Neural progenitor cell (in vitro differentiated cells): ENCODE data around the gene SCML1. TPM values are rescaled to one million over a fixed set of nuclear protein-coding genes. Genes with fewer than 3 reads are reported as not detected.
A peak's percentile ranks its signal among the peaks of the same experiment; 100 is the strongest.
"Not testable (repeated sequence)": the region's sequence is repeated elsewhere in the genome, so short reads cannot be mapped to it uniquely, and the experiment has no call there.

Experiments
- DNase-seq: peaks from one replicate; pipeline ENCODE4 v3.0.0-alpha.2; 2016; ENCODE audit warnings: low spot score
- H2AFZ ChIP-seq: fragments of 200-600 bp; sonication (generic); replicated peaks from 2 replicates; pipeline ENCODE4 v1.6.1; 2016; ENCODE audit warnings: antibody characterized with exemption
- H3F3A ChIP-seq: fragments of 200-600 bp; sonication (generic); 2 replicates; pipeline ENCODE4 v1.6.1; 2016; ENCODE audit warnings: antibody characterized with exemption, low read depth
- H3K27ac ChIP-seq: fragments of 200-600 bp; sonication (generic); 2 replicates; pipeline ENCODE4 v1.5.1; 2016; ENCODE audit warnings: mild to moderate bottlenecking
- H3K27me3 ChIP-seq: fragments of 200-600 bp; sonication (generic); 2 replicates; pipeline ENCODE4 v1.6.1; 2016; ENCODE audit warnings: mild to moderate bottlenecking, moderate library complexity
- H3K36me3 ChIP-seq: fragments of 200-600 bp; sonication (generic); 2 replicates; pipeline ENCODE4 v1.5.1; 2016
- H3K4me1 ChIP-seq: fragments of 200-600 bp; sonication (generic); 2 replicates; pipeline ENCODE4 v1.6.1; 2016; ENCODE audit warnings: mixed run types
- H3K4me2 ChIP-seq: fragments of 200-600 bp; sonication (generic); 2 replicates; pipeline ENCODE4 v1.6.1; 2016
- H3K4me3 ChIP-seq: fragments of 200-600 bp; sonication (generic); 2 replicates; pipeline ENCODE4 v1.5.1; 2016
- H3K79me2 ChIP-seq: fragments of 200-600 bp; sonication (generic); 2 replicates; pipeline ENCODE4 v1.6.1; 2016; ENCODE audit warnings: low read depth
- H3K9ac ChIP-seq: fragments of 200-600 bp; sonication (generic); 2 replicates; pipeline ENCODE4 v1.6.1; 2016
- H3K9me3 ChIP-seq: fragments of 200-600 bp; sonication (generic); 2 replicates; pipeline ENCODE4 v1.5.1; 2016; ENCODE audit warnings: low read depth
- H4K20me1 ChIP-seq: fragments of 200-600 bp; sonication (generic); 2 replicates; pipeline ENCODE4 v1.6.1; 2016; ENCODE audit warnings: low read depth
- H3K27ac Mint-ChIP-seq: 3 replicates; pipeline ENCODE4 v1.8.0; 2021; ENCODE audit warnings: mixed read lengths
- H3K27me3 Mint-ChIP-seq: 2 replicates; pipeline ENCODE4 v1.8.0; 2022; ENCODE audit warnings: low read depth, mild to moderate bottlenecking, inconsistent platforms, moderate library complexity, mixed read lengths; ENCODE audit not compliant: insufficient read depth
- H3K36me3 Mint-ChIP-seq: 3 replicates; pipeline ENCODE4 v1.8.0; 2021; ENCODE audit warnings: mixed read lengths
- H3K4me1 Mint-ChIP-seq: 3 replicates; pipeline ENCODE4 v1.8.0; 2021; ENCODE audit warnings: mixed read lengths
- H3K4me3 Mint-ChIP-seq: 3 replicates; pipeline ENCODE4 v1.8.0; 2021; ENCODE audit warnings: mild to moderate bottlenecking, moderate library complexity, mixed read lengths
- H3K9me3 Mint-ChIP-seq: 3 replicates; pipeline ENCODE4 v1.8.0; 2020; ENCODE audit warnings: mixed read lengths
- CTCF ChIP-seq: fragments of 200-600 bp; sonication (generic); IDR thresholded peaks from 2 replicates; pipeline ENCODE4 v1.5.1; 2017; ENCODE audit warnings: antibody characterized with exemption, mild to moderate bottlenecking
- EZH2 ChIP-seq: fragments of 200-600 bp; sonication (generic); IDR thresholded peaks from 2 replicates; pipeline ENCODE4 v1.6.1; 2017; ENCODE audit warnings: antibody characterized with exemption, mild to moderate bottlenecking, moderate library complexity
- EZH2phosphoT487 ChIP-seq: fragments of 200-600 bp; sonication (generic); IDR thresholded peaks from 2 replicates; pipeline ENCODE4 v1.6.1; 2017; ENCODE audit warnings: antibody characterized with exemption
- total RNA-seq: library from RNA; depleted of rRNA; stranded (reverse); fragments of >200 nt; gene quantifications from 2 replicates; pipeline ENCODE4 v1.2.3, GENCODE V29; 2015; ENCODE audit warnings: low replicate concordance

SCML1 gene
- total RNA-seq, 1 donor from 2014 or later, result 9.7 TPM

- no peak overlapping the region for H3K4me3 Mint-ChIP-seq
- no peaks in the 10 kb centered on the region for H4K20me1 ChIP-seq
- H3F3A ChIP-seq, result no peaks in the 10 kb centered on the region
Measured at GRCh38 chrX:17779434-17779833, 42.1 kb downstream of the SCML1 start.

GRCh38 chrX:17786554-17787347 lies 49.5 kb downstream of the SCML1 start:
- not testable (repeated sequence) for H3K79me2 ChIP-seq, H3K36me3 Mint-ChIP-seq, H3F3A ChIP-seq, H3K27me3 Mint-ChIP-seq, H3K9me3 Mint-ChIP-seq, H3K36me3 ChIP-seq, H2AFZ ChIP-seq, H3K4me2 ChIP-seq, H3K27ac ChIP-seq, H3K27me3 ChIP-seq, H3K9me3 ChIP-seq, H3K4me3 Mint-ChIP-seq, H3K4me1 ChIP-seq, H3K4me3 ChIP-seq, DNase-seq, H3K9ac ChIP-seq, H4K20me1 ChIP-seq
- Mint-ChIP-seq H3K4me1 (peaks cover 16% of the 10 kb centered on the region), H3K27ac (peak overlapping the region; percentile 63)

More at GRCh38 chrX:17779434-17779833, 42.1 kb downstream of the SCML1 start:
- no peak overlapping the region for H3K27ac Mint-ChIP-seq
- H3K9me3 ChIP-seq, result no peaks in the 10 kb centered on the region
- H3K79me2 ChIP-seq, result no peaks in the 10 kb centered on the region
- H3K27me3 ChIP-seq, result no peaks in the 10 kb centered on the region
- DNase-seq, result no peak
- no peak overlapping the region for H3K4me2 ChIP-seq
- H3K27me3 Mint-ChIP-seq, result peaks cover 3% of the 10 kb centered on the region
- TF ChIP-seq EZH2 (no peak), CTCF (no peak), EZH2phosphoT487 (no peak)
- no peaks in the 10 kb centered on the region for H3K4me1 Mint-ChIP-seq
- H3K27ac ChIP-seq, result no peak overlapping the region
- H3K4me1 ChIP-seq, result no peaks in the 10 kb centered on the region
- no peaks in the 10 kb centered on the region for H3K36me3 Mint-ChIP-seq
- no peak overlapping the region for H3K4me3 ChIP-seq
- no peak overlapping the region for H2AFZ ChIP-seq
- H3K36me3 ChIP-seq, result no peaks in the 10 kb centered on the region
- H3K9ac ChIP-seq, result no peak overlapping the region
- peaks cover 2% of the 10 kb centered on the region for H3K9me3 Mint-ChIP-seq

- Histone ChIP-seq H3K9me3 (no peaks in the 10 kb centered on the region), H3K27ac (no peak overlapping the region), H3K9ac (no peak overlapping the region), H2AFZ (no peak overlapping the region), H3K4me3 (no peak overlapping the region), H3K79me2 (no peaks in the 10 kb centered on the region), H3K36me3 (no peaks in the 10 kb centered on the region), H3F3A (no peaks in the 10 kb centered on the region), H3K4me2 (no peak overlapping the region), H3K27me3 (no peaks in the 10 kb centered on the region), H3K4me1 (no peaks in the 10 kb centered on the region), H4K20me1 (no peaks in the 10 kb centered on the region)
- Mint-ChIP-seq H3K27me3 (peaks cover 4% of the 10 kb centered on the region), H3K27ac (peak overlapping the region; percentile 63), H3K4me3 (no peak overlapping the region), H3K36me3 (no peaks in the 10 kb centered on the region), H3K4me1 (peaks cover 16% of the 10 kb centered on the region), H3K9me3 (peaks cover 9% of the 10 kb centered on the region)
- DNase-seq, result no peak
- TF ChIP-seq CTCF (no peak), EZH2 (no peak), EZH2phosphoT487 (no peak)
Measured at GRCh38 chrX:17787557-17787956, 50.3 kb downstream of the SCML1 start.

GRCh38 chrX:17788439-17788838 lies 51.1 kb downstream of the SCML1 start:
- no peaks in the 10 kb centered on the region for H3F3A ChIP-seq
- DNase-seq, result peak; percentile 30
- H4K20me1 ChIP-seq, result no peaks in the 10 kb centered on the region
- H3K36me3 Mint-ChIP-seq, result no peaks in the 10 kb centered on the region
- H3K79me2 ChIP-seq, result no peaks in the 10 kb centered on the region
- no peak overlapping the region for H3K4me3 ChIP-seq
- H3K4me1 Mint-ChIP-seq, result peaks cover 19% of the 10 kb centered on the region
- no peak overlapping the region for H3K27ac ChIP-seq
- no peak overlapping the region for H3K4me2 ChIP-seq
- H2AFZ ChIP-seq, result no peak overlapping the region
- peak; percentile 70 for TF ChIP-seq CTCF
- TF ChIP-seq EZH2, result no peak
- H3K4me3 Mint-ChIP-seq, result peak overlapping the region; percentile 59
- H3K9me3 ChIP-seq, result no peaks in the 10 kb centered on the region
- no peak overlapping the region for H3K9ac ChIP-seq
- no peaks in the 10 kb centered on the region for H3K36me3 ChIP-seq
- peaks cover 9% of the 10 kb centered on the region for H3K9me3 Mint-ChIP-seq
- peak overlapping the region; percentile 81 for H3K27ac Mint-ChIP-seq
- H3K27me3 Mint-ChIP-seq, result peaks cover 4% of the 10 kb centered on the region
- H3K27me3 ChIP-seq, result no peaks in the 10 kb centered on the region
- no peaks in the 10 kb centered on the region for H3K4me1 ChIP-seq
